GM12801 (cell line): ENCODE data around the gene EXOC1L.

Source experiments
- CTCF ChIP-seq: IDR thresholded peaks from one replicate; pipeline ENCODE4 v1.5.1; 2011; ENCODE audit warnings: control low read depth; ENCODE audit not compliant: insufficient read length; ENCODE audit errors: extremely low read depth

Gene EXOC1L

GRCh38 chr4:55866973-55867574 lies 47.5 kb downstream of the EXOC1L start:
- TF ChIP-seq CTCF, result peak; percentile 16

GRCh38 chr4:55868581-55869090 lies 49.0 kb downstream of the EXOC1L start:
- TF ChIP-seq CTCF, result no peak

- no peak for TF ChIP-seq CTCF
Observed at GRCh38 chr4:55871299-55871800, 51.8 kb downstream of the EXOC1L start.

DNA sequence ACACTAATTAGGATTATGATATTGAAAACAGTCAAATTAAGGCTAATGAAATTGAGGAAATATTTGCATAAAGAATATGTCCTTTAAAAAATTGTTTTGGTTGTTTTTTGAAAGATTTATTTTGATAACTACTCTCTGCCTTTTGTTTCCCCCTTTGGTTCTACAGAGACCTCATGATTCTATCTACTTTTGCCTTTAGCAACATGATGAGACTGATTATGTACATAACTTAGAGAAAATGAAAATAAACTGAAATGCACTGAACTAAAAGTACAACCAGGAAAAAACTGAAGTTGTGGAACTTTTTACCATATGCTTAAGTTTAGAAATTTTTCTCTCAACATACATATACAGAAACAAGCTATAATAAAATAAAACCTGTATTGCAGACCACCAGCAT lies 55.2 kb downstream of the EXOC1L start:
- no peak for TF ChIP-seq CTCF

GRCh38 chr4:55876387-55876786 lies 56.8 kb downstream of the EXOC1L start:
- no peak for TF ChIP-seq CTCF

DNA sequence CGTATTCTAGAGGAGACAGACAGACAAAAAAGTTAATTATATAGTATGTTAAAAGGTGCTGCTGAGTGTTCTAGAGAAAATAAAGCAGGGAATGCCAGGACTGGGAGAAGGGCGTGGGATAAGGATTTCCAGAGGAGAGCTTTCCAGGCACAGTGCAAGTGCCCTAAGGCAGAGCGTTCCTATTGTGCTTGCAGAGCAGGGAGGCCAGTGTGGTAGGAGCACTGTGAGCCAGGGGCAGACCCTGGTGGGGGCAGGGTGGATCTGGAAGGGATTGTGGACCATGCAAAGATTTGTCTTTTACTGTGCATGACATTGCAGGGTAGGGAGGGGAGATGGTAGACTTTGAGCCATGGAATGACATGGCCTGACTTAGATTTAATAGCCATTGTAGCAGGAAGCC lies 59.6 kb downstream of the EXOC1L start:
- no peak for TF ChIP-seq CTCF

DNA sequence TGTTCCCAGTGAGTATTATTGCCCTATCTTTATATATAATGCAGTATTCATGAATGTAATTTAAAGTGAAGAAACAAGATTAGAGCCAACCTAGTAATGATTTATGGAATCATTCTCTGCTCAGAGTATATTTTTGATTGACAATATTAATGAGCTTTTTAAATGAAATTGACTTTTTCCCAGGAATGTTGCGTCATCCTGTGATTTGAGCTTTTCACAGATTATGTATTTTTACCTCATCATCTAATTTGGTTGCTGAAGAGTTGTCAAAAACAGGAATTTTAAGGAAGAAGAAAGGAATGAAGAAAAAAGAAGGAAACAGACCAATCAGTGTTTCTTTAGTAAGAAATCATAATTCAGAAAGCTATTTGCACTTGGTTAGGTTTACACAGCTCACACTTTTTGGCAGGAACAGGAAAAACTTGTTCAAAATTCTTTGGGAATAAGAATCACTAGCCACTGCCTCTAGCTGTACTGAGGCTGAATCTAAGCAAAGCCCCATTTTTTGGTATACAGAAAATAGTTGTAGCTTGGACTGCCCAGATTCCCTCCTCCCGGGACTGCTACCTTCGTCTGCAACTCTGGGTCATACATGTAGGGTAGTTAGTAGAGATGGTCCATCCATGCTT lies 61.2 kb downstream of the EXOC1L start:
- no peak for TF ChIP-seq CTCF
